ENCODE measurements around the gene TMF1. TPM values are rescaled to one million over a fixed set of nuclear protein-coding genes. Genes with fewer than 3 reads are reported as not detected.

The TMF1 gene
- total RNA-seq, 1 donor from 2014 or later: 35.7 TPM

GRCh38 chr3:69020857-69021256 lies 31.3 kb downstream of the TMF1 start:
- intact Hi-C loops (cut with micrococcal nuclease): no loop called here
- DNase-seq (ENCODE audit: low spot score): no peak
- Mint-ChIP-seq H3K36me3 (ENCODE audit: low read depth) (peaks cover 41% of the 10 kb centered on the region), H3K4me3 (ENCODE audit: low read depth) (no peak overlapping the region), H3K27ac (no peak overlapping the region), H3K27me3 (ENCODE audit: low read depth) (no peaks in the 10 kb centered on the region), H3K9me3 (no peaks in the 10 kb centered on the region), H3K4me1 (ENCODE audit: low read depth) (peaks cover 13% of the 10 kb centered on the region)

- H3K4me3 Mint-ChIP-seq (ENCODE audit: low read depth): no peak overlapping the region
- no peaks in the 10 kb centered on the region for H3K27me3 Mint-ChIP-seq (ENCODE audit: low read depth)
- H3K9me3 Mint-ChIP-seq: no peaks in the 10 kb centered on the region
- no peak for DNase-seq (ENCODE audit: low spot score)
- H3K27ac Mint-ChIP-seq: no peak overlapping the region
- H3K4me1 Mint-ChIP-seq (ENCODE audit: low read depth): peaks cover 15% of the 10 kb centered on the region
- H3K36me3 Mint-ChIP-seq (ENCODE audit: low read depth): peaks cover 39% of the 10 kb centered on the region
- intact Hi-C loops (cut with micrococcal nuclease): no loop called here
These were observed 31.7 kb downstream of the TMF1 start for GRCh38 chr3:69020424-69020823.

- Mint-ChIP-seq H3K27me3 (ENCODE audit: low read depth) (no peaks in the 10 kb centered on the region), H3K9me3 (no peaks in the 10 kb centered on the region), H3K36me3 (ENCODE audit: low read depth) (peaks cover 22% of the 10 kb centered on the region), H3K4me1 (ENCODE audit: low read depth) (peaks cover 29% of the 10 kb centered on the region), H3K27ac (no peak overlapping the region), H3K4me3 (ENCODE audit: low read depth) (no peak overlapping the region)
- intact Hi-C loops (cut with micrococcal nuclease): no loop called here
- no peak for DNase-seq (ENCODE audit: low spot score)
These were observed 35.2 kb downstream of the TMF1 start for GRCh38 chr3:69016901-69017300.

- intact Hi-C loops (cut with micrococcal nuclease): no loop called here
- H3K27ac Mint-ChIP-seq: no peak overlapping the region
These were observed 36.0 kb downstream of the TMF1 start for GRCh38 chr3:69016102-69016501.

GRCh38 chr3:69014022-69014580 lies 38.0 kb downstream of the TMF1 start:
- Mint-ChIP-seq H3K36me3 (ENCODE audit: low read depth) (peaks cover 31% of the 10 kb centered on the region), H3K27ac (peak overlapping the region; percentile 68), H3K9me3 (no peaks in the 10 kb centered on the region), H3K4me3 (ENCODE audit: low read depth) (peak overlapping the region; percentile 80), H3K4me1 (ENCODE audit: low read depth) (peaks cover 24% of the 10 kb centered on the region), H3K27me3 (ENCODE audit: low read depth) (no peaks in the 10 kb centered on the region)
- DNase-seq (ENCODE audit: low spot score): no peak
- intact Hi-C loops (cut with micrococcal nuclease): loop anchor here (5.0 kb wide), 1 partner anchor 38 kb away; the partner anchor contains the start of gene TMF1

More at GRCh38 chr3:69016102-69016501, 36.0 kb downstream of the TMF1 start:
- DNase-seq (ENCODE audit: low spot score): no peak
- H3K4me3 Mint-ChIP-seq (ENCODE audit: low read depth): no peak overlapping the region
- no peaks in the 10 kb centered on the region for H3K27me3 Mint-ChIP-seq (ENCODE audit: low read depth)
- H3K36me3 Mint-ChIP-seq (ENCODE audit: low read depth): peaks cover 22% of the 10 kb centered on the region
- peaks cover 26% of the 10 kb centered on the region for H3K4me1 Mint-ChIP-seq (ENCODE audit: low read depth)
- H3K9me3 Mint-ChIP-seq: no peaks in the 10 kb centered on the region

GRCh38 chr3:69013253-69014021 lies 38.7 kb downstream of the TMF1 start, which contains the start of gene EOGT:
TSS of gene EOGT (minus strand) at chr3:69013684. CDS start at chr3:69009846, 3,838 bp downstream.
- Mint-ChIP-seq H3K9me3 (no peaks in the 10 kb centered on the region), H3K27me3 (ENCODE audit: low read depth) (no peaks in the 10 kb centered on the region), H3K4me1 (ENCODE audit: low read depth) (peaks cover 24% of the 10 kb centered on the region), H3K4me3 (ENCODE audit: low read depth) (peak within 1 kb of the TSS; percentile 84), H3K27ac (peak within 1 kb of the TSS; percentile 71), H3K36me3 (ENCODE audit: low read depth) (peaks cover 33% of the 10 kb centered on the region)
- intact Hi-C loops (cut with micrococcal nuclease): loop anchor here (2.0 to 5.0 kb wide), 2 partner anchors 39 to 71 kb away; partner anchors contain the start of genes ARL6IP5 and TMF1
- peak; percentile 77 for DNase-seq (ENCODE audit: low spot score)

GRCh38 chr3:69012800-69013252 lies 39.3 kb downstream of the TMF1 start:
- peaks cover 24% of the 10 kb centered on the region for H3K4me1 Mint-ChIP-seq (ENCODE audit: low read depth)
- H3K27ac Mint-ChIP-seq: peak overlapping the region; percentile 71
- no peaks in the 10 kb centered on the region for H3K27me3 Mint-ChIP-seq (ENCODE audit: low read depth)
- H3K4me3 Mint-ChIP-seq (ENCODE audit: low read depth): peak overlapping the region; percentile 84
- intact Hi-C loops (cut with micrococcal nuclease): loop anchor here (2.0 to 5.0 kb wide), 2 partner anchors 39 to 72 kb away; partner anchors contain the start of genes ARL6IP5 and TMF1
- no peak for DNase-seq (ENCODE audit: low spot score)
- no peaks in the 10 kb centered on the region for H3K9me3 Mint-ChIP-seq
- peaks cover 30% of the 10 kb centered on the region for H3K36me3 Mint-ChIP-seq (ENCODE audit: low read depth)

GRCh38 chr3:69012100-69012799 lies 39.9 kb downstream of the TMF1 start:
- Mint-ChIP-seq H3K4me3 (ENCODE audit: low read depth) (peak overlapping the region; percentile 84), H3K4me1 (ENCODE audit: low read depth) (peaks cover 22% of the 10 kb centered on the region), H3K9me3 (no peaks in the 10 kb centered on the region), H3K27ac (peak overlapping the region; percentile 71), H3K36me3 (ENCODE audit: low read depth) (peaks cover 26% of the 10 kb centered on the region), H3K27me3 (ENCODE audit: low read depth) (no peaks in the 10 kb centered on the region)
- DNase-seq (ENCODE audit: low spot score): no peak
- intact Hi-C loops (cut with micrococcal nuclease): loop anchor here (2.0 to 5.0 kb wide), 2 partner anchors 40 to 73 kb away; partner anchors contain the start of genes ARL6IP5 and TMF1

- Mint-ChIP-seq H3K27ac (no peak overlapping the region), H3K27me3 (ENCODE audit: low read depth) (no peaks in the 10 kb centered on the region), H3K36me3 (ENCODE audit: low read depth) (peaks cover 18% of the 10 kb centered on the region), H3K9me3 (no peaks in the 10 kb centered on the region), H3K4me3 (ENCODE audit: low read depth) (peak overlapping the region; percentile 53), H3K4me1 (ENCODE audit: low read depth) (peaks cover 18% of the 10 kb centered on the region)
- intact Hi-C loops (cut with micrococcal nuclease): loop anchor here (5.0 kb wide), 1 partner anchor 41 kb away; the partner anchor contains the start of gene TMF1
- DNase-seq (ENCODE audit: low spot score): no peak
These were observed 40.9 kb downstream of the TMF1 start for GRCh38 chr3:69011096-69011730.

GRCh38 chr3:69009559-69010410 lies 42.3 kb downstream of the TMF1 start:
- Mint-ChIP-seq H3K36me3 (ENCODE audit: low read depth) (peaks cover 20% of the 10 kb centered on the region), H3K27me3 (ENCODE audit: low read depth) (no peaks in the 10 kb centered on the region)

GRCh38 chr3:69008980-69009379 lies 43.2 kb downstream of the TMF1 start:
- intact Hi-C loops (cut with micrococcal nuclease): no loop called here
- Mint-ChIP-seq H3K36me3 (ENCODE audit: low read depth) (peaks cover 25% of the 10 kb centered on the region), H3K27ac (no peak overlapping the region), H3K27me3 (ENCODE audit: low read depth) (no peaks in the 10 kb centered on the region), H3K4me3 (ENCODE audit: low read depth) (no peak overlapping the region), H3K4me1 (ENCODE audit: low read depth) (peaks cover 4% of the 10 kb centered on the region), H3K9me3 (no peaks in the 10 kb centered on the region)
- no peak for DNase-seq (ENCODE audit: low spot score)

More at GRCh38 chr3:69009559-69010410, 42.3 kb downstream of the TMF1 start:
- H3K9me3 Mint-ChIP-seq: no peaks in the 10 kb centered on the region
- H3K4me3 Mint-ChIP-seq (ENCODE audit: low read depth): no peak overlapping the region
- intact Hi-C loops (cut with micrococcal nuclease): loop anchor here (5.0 kb wide), 1 partner anchor 43 kb away; the partner anchor contains the start of gene TMF1
- no peak overlapping the region for H3K27ac Mint-ChIP-seq
- H3K4me1 Mint-ChIP-seq (ENCODE audit: low read depth): peaks cover 11% of the 10 kb centered on the region
- DNase-seq (ENCODE audit: low spot score): no peak
